Measurements from ENCODE around the gene KAT6B.

DNA sequence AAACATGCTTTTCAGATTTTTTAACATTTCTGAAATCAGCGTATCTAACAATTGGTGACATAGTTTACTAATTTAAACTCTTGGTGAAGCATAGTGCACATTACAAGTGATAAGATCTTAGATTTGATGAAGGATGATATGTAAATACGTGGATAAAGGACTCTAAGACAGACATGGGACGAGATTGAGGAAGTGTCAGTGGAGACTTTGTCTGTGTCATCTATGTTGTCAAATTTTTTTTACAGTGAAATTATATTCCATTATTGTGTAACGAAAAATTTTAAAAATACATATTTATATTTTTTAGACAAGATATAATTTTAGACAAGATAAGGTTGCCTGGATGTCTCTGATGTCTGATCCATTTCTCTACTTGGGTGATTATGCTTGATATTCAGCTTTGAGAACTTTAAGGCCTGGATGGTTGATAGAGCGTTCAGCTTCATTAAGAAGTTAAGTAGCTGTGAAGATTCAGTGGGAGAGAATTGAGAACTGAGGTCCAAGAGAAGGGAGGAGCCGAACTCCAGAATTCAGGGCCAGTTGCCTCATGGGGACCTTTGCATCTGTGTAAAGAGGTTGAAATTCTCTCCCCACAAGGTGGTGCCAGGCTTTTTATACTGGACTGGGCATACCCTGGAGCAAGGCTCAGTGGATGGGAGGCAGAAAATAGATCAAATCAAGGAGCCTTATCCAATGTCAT is 62.7 kb downstream of the KAT6B start:
- TF ChIP-seq EZH2phosphoT487 (IDR thresholded peaks at IDR 0.05): no peak
- no peak for TF ChIP-seq EZH2 (IDR thresholded peaks at IDR 0.05)
- TF ChIP-seq CTCF (IDR thresholded peaks at IDR 0.05): peak; percentile 33

All from neural progenitor cell (in vitro differentiated cells).